ENCODE data around the gene DHX29.

Gene DHX29

GRCh38 chr5:55308254-55308836 is 851 bp upstream of the DHX29 start:
- no peak for DNase-seq

- no peak for DNase-seq
These were observed 682 bp downstream of the DHX29 start for GRCh38 chr5:55306641-55307382.

GRCh38 chr5:55305345-55305744 is 2.1 kb downstream of the DHX29 start:
- DNase-seq: no peak

GRCh38 chr5:55304584-55304983 is 2.9 kb downstream of the DHX29 start:
- no peak for DNase-seq

GRCh38 chr5:55303238-55303690 is 4.2 kb downstream of the DHX29 start:
- no peak for DNase-seq

GRCh38 chr5:55300890-55301289 is 6.6 kb downstream of the DHX29 start:
- no peak for DNase-seq

- DNase-seq: no peak
These were observed 12.6 kb downstream of the DHX29 start for GRCh38 chr5:55294935-55295334.

GRCh38 chr5:55290991-55291390 is 16.5 kb downstream of the DHX29 start:
- no peak for DNase-seq

GRCh38 chr5:55289808-55290207 is 17.7 kb downstream of the DHX29 start:
- no peak for DNase-seq

- no peak for DNase-seq
These were observed 21.0 kb downstream of the DHX29 start for GRCh38 chr5:55286411-55286933.

- no peak for DNase-seq
These were observed 28.7 kb downstream of the DHX29 start for GRCh38 chr5:55278778-55279177.

GRCh38 chr5:55276771-55277170 is 30.7 kb downstream of the DHX29 start:
- DNase-seq: no peak

GRCh38 chr5:55258339-55258738 is 49.2 kb downstream of the DHX29 start:
- DNase-seq: no peak

GRCh38 chr5:55254802-55255201 is 52.7 kb downstream of the DHX29 start:
- DNase-seq: no peak

GRCh38 chr5:55250064-55250463 is 57.4 kb downstream of the DHX29 start:
- DNase-seq: no peak

- peak; percentile 19 for DNase-seq
These were observed 65.7 kb downstream of the DHX29 start for GRCh38 chr5:55241746-55242145.

- no peak for DNase-seq
These were observed 70.7 kb downstream of the DHX29 start for GRCh38 chr5:55236800-55237199.

- DNase-seq: peak; percentile 10
These were observed 73.3 kb downstream of the DHX29 start for GRCh38 chr5:55234121-55234700.

- DNase-seq: peak; percentile 77
These were observed 74.2 kb downstream of the DHX29 start, which contains the start of gene CCNO for GRCh38 chr5:55232985-55233928. Gene CCNO, minus strand, starts transcription at chr5:55233608. Its CDS starts 85 bp downstream, at chr5:55233523.

- DNase-seq: no peak
These were observed 75.1 kb downstream of the DHX29 start for GRCh38 chr5:55232271-55232984.

GRCh38 chr5:55231919-55232270 is 75.6 kb downstream of the DHX29 start:
- no peak for DNase-seq
